Measurements from ENCODE around the gene CTXND2. TPM values are rescaled to one million over a fixed set of nuclear protein-coding genes. Genes with fewer than 3 reads are reported as not detected.

The CTXND2 gene
- total RNA-seq, 1 donor from 2014 or later, result not detected

DNA sequence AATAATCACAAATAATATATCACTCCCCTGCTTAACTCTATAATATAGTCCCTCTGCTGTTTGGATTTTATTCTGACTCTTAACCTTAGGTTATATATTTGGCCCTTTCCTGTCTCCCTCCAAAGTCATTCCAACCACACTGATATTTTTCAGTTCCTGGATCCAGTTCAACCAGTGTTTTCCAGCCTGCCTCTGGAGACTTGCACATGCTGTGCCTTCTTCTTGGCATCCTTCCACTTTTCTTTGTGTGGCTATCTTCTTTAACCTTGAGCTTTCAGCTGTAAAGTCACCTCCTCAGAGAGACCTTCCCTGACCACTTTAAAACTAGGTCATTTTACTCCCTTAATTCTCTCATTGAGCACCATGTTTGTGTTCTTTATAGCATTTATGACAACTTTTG is 68.3 kb downstream of the CTXND2 start:
- H3K36me3 Mint-ChIP-seq, result peaks cover 59% of the 10 kb centered on the region
- DNase-seq (ENCODE audit: low spot score in 2 of 2, unreplicated experiment in 2 of 2), result no peak

DNA sequence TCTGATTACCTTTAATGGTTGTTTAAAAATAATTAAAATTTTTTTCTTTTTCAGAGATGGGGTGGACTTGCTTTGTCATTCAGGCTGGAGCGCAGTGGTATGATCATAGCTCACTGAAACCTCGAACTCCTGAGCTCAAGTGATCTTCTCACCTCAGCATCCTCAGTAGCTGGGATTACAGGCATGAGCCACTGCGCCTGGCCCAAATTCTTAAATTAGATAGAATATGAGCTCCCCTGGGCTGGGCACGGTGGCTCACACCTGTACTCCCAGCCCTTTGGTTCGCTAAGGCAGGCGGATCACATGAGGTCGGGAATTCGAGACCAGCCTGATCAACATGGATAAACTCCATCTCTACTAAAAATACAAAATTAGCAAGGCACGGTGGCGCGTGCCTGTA is 70.7 kb downstream of the CTXND2 start:
- Mint-ChIP-seq H3K9me3 (no peaks in the 10 kb centered on the region), H3K27ac (no peak overlapping the region), H3K27me3 (ENCODE audit: low read depth) (no peaks in the 10 kb centered on the region), H3K4me3 (no peak overlapping the region), H3K36me3 (peaks cover 60% of the 10 kb centered on the region), H3K4me1 (no peaks in the 10 kb centered on the region)
- DNase-seq (ENCODE audit: low spot score in 2 of 2, unreplicated experiment in 2 of 2), result no peak
- TF ChIP-seq, protein P1, sequence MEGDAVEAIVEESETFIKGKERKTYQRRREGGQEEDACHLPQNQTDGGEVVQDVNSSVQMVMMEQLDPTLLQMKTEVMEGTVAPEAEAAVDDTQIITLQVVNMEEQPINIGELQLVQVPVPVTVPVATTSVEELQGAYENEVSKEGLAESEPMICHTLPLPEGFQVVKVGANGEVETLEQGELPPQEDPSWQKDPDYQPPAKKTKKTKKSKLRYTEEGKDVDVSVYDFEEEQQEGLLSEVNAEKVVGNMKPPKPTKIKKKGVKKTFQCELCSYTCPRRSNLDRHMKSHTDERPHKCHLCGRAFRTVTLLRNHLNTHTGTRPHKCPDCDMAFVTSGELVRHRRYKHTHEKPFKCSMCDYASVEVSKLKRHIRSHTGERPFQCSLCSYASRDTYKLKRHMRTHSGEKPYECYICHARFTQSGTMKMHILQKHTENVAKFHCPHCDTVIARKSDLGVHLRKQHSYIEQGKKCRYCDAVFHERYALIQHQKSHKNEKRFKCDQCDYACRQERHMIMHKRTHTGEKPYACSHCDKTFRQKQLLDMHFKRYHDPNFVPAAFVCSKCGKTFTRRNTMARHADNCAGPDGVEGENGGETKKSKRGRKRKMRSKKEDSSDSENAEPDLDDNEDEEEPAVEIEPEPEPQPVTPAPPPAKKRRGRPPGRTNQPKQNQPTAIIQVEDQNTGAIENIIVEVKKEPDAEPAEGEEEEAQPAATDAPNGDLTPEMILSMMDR (IDR thresholded peaks at IDR 0.05; ENCODE audit: unreplicated experiment), result no peak

More for the DNA sequence above, 68.3 kb downstream of the CTXND2 start:
- H3K4me3 Mint-ChIP-seq, result no peak overlapping the region
- no peaks in the 10 kb centered on the region for H3K9me3 Mint-ChIP-seq
- H3K4me1 Mint-ChIP-seq, result no peaks in the 10 kb centered on the region
- TF ChIP-seq, protein P1 (IDR thresholded peaks at IDR 0.05; ENCODE audit: unreplicated experiment), result no peak
- no peaks in the 10 kb centered on the region for H3K27me3 Mint-ChIP-seq (ENCODE audit: low read depth)
- no peak overlapping the region for H3K27ac Mint-ChIP-seq

DNA sequence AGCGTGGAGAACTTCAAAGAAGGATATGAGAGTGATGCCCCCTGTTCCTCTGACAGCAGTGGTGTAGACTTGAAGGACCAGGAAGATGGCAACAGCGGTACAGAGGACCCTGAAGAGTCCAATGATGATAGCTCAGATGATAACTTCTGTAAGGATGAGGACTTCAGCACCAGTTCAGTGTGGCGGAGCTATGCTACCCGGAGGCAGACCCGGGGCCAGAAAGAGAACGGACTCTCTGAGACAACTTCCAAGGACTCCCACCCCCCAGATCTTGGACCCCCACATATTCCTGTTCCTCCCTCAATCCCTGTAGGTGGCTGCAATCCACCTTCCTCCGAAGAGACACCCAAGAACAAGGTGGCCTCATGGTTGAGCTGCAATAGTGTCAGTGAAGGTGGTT is 73.7 kb downstream of the CTXND2 start:
- no peaks in the 10 kb centered on the region for H3K4me1 Mint-ChIP-seq
- TF ChIP-seq, protein P1 (IDR thresholded peaks at IDR 0.05; ENCODE audit: unreplicated experiment), result no peak
- H3K9me3 Mint-ChIP-seq, result no peaks in the 10 kb centered on the region
- no peak for DNase-seq (ENCODE audit: low spot score in 2 of 2, unreplicated experiment in 2 of 2)
- no peak overlapping the region for H3K4me3 Mint-ChIP-seq
- no peaks in the 10 kb centered on the region for H3K27me3 Mint-ChIP-seq (ENCODE audit: low read depth)
- H3K36me3 Mint-ChIP-seq, result peaks cover 58% of the 10 kb centered on the region
- no peak overlapping the region for H3K27ac Mint-ChIP-seq

DNA sequence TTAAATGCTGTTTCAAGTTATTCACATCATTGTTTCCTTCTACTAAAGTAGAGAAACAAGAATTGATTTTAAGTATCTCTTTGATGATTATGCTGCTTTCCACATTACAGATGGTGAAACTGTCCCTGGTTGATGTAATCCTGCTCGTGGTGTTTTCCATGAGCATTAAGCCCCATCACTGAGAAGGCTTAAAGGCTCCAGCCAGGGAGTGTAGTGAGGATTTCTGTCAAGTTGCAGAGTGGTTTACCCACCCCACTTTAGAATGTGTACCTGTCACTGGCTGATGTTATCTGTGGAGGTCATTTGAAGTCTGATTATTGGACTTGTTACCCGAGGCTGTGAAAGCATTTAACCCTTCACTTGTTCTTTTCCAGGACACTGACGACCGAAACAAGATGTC is 74.8 kb downstream of the CTXND2 start:
- Mint-ChIP-seq H3K4me3 (no peak overlapping the region), H3K27me3 (ENCODE audit: low read depth) (no peaks in the 10 kb centered on the region), H3K27ac (no peak overlapping the region), H3K36me3 (peaks cover 57% of the 10 kb centered on the region), H3K4me1 (no peaks in the 10 kb centered on the region), H3K9me3 (no peaks in the 10 kb centered on the region)
- no peak for DNase-seq (ENCODE audit: low spot score in 2 of 2, unreplicated experiment in 2 of 2)
- TF ChIP-seq, protein P1 (IDR thresholded peaks at IDR 0.05; ENCODE audit: unreplicated experiment), result no peak

Other genes starting within 250 kb of the CTXND2 start
- gene GOLPH3L, start 190.0 kb upstream of the CTXND2 start, total RNA-seq, result 26.2 to 27.6 TPM (median 26.6 TPM) in 3 replicates
- not detected in 3 replicates for gene HORMAD1, start 166.2 kb upstream of the CTXND2 start, total RNA-seq
- 2.1 to 3.1 TPM (median 2.6 TPM) in 3 replicates for gene CTSS, start 121.4 kb upstream of the CTXND2 start, total RNA-seq
- 24.3 to 28.3 TPM (median 27.5 TPM) in 3 replicates for gene CTSK, start 78.9 kb upstream of the CTXND2 start, total RNA-seq
- 56.1 to 58.4 TPM (median 57.3 TPM) in 3 replicates for gene ARNT, start 10.5 kb upstream of the CTXND2 start, total RNA-seq
- 101 to 103 TPM (median 101 TPM) in 3 replicates for gene SETDB1, start 39.2 kb downstream of the CTXND2 start, total RNA-seq
- 127 to 137 TPM (median 132 TPM) in 3 replicates for gene CERS2, start 87.7 kb downstream of the CTXND2 start, total RNA-seq
- 1.2 TPM in 3 replicates for gene ANXA9, start 95.2 kb downstream of the CTXND2 start, total RNA-seq
- 29.7 to 31.7 TPM (median 30.9 TPM) in 3 replicates for gene MINDY1, start 119.8 kb downstream of the CTXND2 start, total RNA-seq
- gene PRUNE1, start 121.3 kb downstream of the CTXND2 start, total RNA-seq, result 25.0 to 25.8 TPM (median 25.4 TPM) in 3 replicates
- gene BNIPL, start 149.4 kb downstream of the CTXND2 start, total RNA-seq, result 4.2 to 5.7 TPM (median 4.6 TPM) in 3 replicates
- gene C1orf56, start 160.6 kb downstream of the CTXND2 start, total RNA-seq, result 4.2 to 4.6 TPM (median 4.2 TPM) in 3 replicates
- 93.4 to 97.8 TPM (median 97.0 TPM) in 3 replicates for gene CDC42SE1, start 172.5 kb downstream of the CTXND2 start, total RNA-seq
- gene MLLT11, start 173.3 kb downstream of the CTXND2 start, total RNA-seq, result 16.3 to 18.9 TPM (median 16.9 TPM) in 3 replicates
- 10.5 to 11.9 TPM (median 11.6 TPM) in 3 replicates for gene GABPB2, start 183.6 kb downstream of the CTXND2 start, total RNA-seq